Skeletal muscle cell (primary cell): ENCODE results near the gene MRPS27.

ENCODE experiments used
- DNase-seq: peaks from one replicate; pipeline ENCODE4 v3.0.0-alpha.2; 2010; ENCODE audit warnings: low read depth
- H3K4me3 ChIP-seq: 2 replicates; pipeline ENCODE4 v1.5.1; 2011; ENCODE audit warnings: low read depth, mild to moderate bottlenecking, control low read depth, low read length, moderate library complexity

MRPS27 gene

DNA sequence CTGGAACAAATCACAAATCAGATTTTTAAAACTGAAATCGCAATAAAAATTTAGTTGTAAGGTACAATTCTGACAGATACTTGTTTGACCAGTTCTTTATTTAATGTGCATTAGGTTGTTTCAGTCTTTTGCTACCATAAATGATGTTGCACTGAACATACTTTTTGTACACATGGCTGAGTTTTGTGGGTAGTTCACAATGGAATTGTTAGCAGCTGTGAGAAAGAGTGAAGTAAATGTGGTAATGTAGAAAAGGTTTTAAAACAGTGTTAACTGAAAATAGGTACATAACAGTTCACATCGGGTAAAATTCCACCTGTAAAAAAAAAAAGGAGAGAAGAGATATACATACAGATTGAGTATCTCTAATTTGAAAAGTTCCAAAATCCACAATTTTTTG, 25.6 kb downstream of the MRPS27 start:
- H3K4me3 ChIP-seq: no peak overlapping the region
- no peak for DNase-seq

DNA sequence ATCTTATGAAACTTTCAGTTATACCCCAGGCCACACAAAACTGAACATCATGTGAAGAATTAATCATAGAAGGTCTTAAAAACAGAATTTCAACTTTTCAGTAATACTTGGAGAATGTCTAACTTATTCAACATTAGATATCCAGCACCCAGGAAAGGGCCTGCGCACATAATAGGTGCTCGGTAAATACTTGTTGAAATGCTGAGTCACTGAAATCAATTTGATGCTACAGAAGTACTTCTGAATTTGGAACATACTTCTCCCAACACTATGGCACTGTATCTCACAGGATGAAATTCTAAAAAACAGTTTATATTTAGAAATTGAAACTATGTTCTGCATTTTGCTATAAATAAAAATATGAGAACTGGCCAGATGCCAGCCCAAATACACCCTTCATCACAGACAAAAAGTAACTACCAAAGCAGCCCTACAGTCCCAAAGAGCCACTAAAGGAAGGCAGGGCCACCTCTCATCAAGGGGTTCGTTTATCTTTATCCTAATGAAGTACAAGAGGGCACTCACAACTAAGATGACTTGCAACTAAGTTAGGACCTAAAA, 26.5 kb downstream of the MRPS27 start:
- no peak for DNase-seq
- no peak overlapping the region for H3K4me3 ChIP-seq

DNA sequence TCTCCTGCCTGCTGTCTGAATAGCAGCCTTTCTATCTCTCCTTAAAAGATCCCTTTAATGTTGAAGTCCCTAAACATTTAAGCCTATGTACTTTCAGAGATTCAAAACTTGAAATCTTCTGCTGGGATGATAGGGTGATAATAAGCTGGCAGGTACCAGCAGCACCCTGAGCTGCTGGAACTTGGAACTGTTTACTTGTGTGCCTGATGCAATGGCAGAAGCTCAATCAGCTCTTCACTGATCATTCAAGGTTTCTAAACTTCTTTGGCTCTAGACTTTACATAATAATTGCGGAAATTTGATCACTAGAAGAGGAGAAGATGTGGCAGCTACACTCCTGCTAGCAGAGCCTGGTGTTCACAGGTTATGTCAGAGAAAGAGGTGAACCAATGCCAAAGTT, 27.6 kb downstream of the MRPS27 start:
- no peak for DNase-seq
- H3K4me3 ChIP-seq: no peak overlapping the region

DNA sequence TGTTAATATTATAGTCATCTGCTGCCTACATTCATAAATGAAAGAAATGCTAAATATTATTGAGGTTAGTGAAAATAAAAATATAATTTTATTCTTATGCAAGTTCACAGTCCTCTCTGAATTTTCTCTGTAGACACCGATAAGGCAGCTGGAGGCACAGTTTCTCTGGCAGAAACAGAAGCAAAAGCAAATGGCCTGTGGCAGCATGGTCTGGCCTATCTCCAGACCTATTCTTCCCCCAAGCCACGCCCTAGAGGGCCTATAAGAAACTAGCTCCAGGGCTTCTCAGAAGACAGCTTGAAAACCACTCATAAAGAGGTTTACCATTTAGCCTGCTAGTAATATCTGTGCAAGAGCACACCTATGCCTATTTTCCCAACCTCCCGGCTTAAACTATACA, 28.4 kb downstream of the MRPS27 start:
- no peak for DNase-seq
- no peak overlapping the region for H3K4me3 ChIP-seq

DNA sequence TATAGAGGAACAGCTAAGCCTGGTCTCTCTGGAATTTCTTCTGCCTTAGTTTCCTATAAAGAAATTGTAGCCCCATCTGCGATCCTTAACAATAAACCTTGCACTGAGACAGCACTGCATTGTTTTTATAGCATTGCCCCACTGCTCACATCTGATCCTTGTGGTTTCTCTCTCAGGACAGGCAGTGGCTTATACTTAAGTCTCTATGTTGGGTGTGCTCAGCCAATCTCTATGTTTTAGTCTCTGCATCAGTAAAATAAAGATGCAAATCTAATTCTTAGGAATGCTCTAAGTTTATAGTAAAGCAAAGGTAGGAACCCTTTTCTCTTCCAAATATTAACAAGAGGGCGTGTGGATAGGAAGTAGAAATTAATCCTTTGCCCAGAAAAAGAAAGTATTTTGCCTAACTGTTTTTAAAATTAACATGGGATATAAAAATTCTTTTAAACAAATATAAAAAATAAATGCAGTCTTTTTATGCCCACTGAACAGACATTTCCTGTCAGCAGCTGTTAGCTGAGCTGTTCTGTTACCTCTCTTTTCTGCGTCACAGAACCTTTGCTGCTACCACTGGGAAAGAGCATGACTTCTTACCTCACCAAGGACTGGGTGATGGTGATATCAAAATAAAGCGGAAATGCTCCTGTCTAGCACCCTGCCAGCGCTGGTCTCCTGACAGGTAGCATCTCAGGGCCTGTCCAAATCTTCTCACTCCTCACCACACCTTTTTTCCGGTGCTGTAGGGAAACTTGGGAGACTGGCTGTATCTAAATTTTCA, 29.5 kb downstream of the MRPS27 start:
- H3K4me3 ChIP-seq: no peak overlapping the region
- peak; percentile 29 for DNase-seq

DNA sequence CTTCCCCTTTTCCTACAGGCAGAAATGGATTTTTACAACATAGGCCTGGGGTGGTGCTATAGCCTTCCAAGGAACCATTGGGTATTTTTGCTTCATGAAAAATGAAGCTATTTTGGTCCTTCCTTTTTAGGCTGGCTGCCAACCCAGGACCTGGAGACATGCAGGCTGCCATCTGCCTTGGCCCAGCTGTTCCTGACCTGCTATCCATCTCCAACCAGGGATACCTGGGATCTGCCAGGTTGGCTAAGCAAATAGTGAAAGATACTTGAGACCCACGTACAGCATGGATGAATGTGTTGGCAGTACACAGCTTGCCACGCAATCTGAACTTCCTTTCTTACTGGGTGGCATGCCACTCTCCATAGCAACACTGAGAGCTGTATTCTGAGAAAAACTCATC, 31.1 kb downstream of the MRPS27 start:
- no peak for DNase-seq

DNA sequence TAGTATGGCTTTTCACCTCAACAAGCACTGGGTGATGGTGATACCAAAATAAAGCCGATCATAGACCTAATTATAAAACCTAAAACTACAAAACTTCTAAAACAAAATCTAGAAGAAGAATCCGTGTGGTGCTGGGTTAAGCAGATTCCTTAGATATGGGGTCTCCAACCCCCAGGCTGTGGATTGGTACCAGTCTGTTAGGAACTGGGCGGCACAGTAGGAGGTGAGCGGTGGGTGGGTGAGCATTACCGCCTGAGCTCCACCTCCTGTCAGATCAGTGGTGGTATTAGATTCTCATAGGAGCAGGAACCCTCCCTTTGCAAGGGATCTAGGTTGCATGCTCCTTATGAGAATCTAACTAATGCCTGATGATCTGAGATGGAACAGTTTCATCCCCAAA, 33.2 kb downstream of the MRPS27 start:
- DNase-seq: no peak
- H3K4me3 ChIP-seq: no peak overlapping the region

More for the DNA sequence above, 31.1 kb downstream of the MRPS27 start:
- no peak overlapping the region for H3K4me3 ChIP-seq

DNA sequence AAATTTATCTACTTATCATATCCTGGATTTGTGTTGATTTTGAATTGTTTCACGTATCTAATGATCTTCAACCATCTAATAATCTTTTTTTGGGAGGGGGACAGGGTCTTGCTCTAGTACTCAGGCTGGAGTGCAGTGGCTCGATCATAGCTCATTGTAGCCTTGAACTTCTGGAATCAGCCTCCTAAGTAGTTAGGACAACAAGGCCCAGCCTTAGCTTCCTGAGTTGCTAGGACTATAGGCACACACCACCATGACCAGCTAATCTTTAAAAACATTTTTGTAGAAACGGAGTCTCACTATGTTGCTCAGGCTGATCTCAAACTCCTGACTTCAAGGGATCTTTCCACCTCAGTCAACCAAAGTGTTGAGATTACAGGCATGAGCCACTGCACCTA, 34.6 kb downstream of the MRPS27 start:
- H3K4me3 ChIP-seq: no peak overlapping the region
- DNase-seq: no peak

DNA sequence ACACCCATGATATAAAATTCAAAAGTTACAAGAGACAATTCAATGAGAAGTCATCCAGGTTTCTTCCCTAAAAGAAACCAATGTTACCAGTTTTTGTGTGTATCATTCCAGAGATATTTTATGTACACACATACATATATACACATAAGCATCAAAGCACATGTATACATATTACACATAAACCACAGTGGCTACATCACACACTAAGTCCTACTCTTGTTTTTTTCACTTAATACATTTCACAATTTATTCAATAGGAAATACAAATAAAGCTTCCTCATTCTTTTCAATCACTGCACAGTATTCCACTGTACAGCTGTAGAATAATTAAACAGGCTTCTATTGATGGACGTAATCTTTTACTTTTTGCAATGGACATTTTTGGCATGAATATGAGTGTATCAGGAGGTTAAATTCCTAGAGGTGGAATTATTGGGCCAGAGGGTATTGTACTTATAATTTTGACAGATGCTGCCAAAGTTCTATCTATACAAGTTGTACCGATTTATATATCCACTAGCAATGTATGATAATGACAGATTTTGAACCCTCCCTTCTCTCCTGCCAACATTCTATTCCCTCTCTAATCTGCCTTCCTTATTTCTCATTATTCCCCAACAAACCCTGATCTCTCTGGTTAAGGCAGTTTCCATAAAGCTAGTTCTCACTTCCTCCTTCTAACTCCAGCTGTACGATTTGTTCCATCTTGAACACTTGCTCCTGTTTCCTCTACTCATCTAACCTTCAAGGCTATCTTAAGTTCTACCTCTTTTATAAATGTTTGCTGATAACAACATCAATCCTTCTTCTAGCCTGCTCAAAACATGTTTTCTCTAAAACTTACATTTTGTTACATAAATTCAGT, 35.2 kb downstream of the MRPS27 start:
- H3K4me3 ChIP-seq: no peak overlapping the region
- no peak for DNase-seq

DNA sequence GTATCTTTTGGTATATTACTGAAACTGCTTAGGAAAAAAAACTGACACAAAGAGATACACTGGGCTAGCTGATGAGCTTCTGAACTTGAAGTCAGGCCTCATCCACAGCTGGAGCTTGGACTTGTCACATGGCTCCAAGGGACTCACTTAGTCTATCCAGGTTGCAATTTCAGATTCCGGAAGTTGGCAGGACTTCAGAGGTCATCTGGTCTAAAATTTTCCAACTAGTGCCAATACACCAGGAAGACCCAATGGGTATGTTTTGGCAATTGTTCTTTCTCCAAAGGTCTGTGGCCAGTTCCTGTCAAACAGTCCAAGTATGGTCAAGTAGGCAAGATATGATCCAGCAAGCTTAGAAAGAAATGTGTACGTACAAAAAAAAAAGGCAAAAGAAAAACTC, 36.7 kb downstream of the MRPS27 start:
- no peak overlapping the region for H3K4me3 ChIP-seq
- DNase-seq: no peak

DNA sequence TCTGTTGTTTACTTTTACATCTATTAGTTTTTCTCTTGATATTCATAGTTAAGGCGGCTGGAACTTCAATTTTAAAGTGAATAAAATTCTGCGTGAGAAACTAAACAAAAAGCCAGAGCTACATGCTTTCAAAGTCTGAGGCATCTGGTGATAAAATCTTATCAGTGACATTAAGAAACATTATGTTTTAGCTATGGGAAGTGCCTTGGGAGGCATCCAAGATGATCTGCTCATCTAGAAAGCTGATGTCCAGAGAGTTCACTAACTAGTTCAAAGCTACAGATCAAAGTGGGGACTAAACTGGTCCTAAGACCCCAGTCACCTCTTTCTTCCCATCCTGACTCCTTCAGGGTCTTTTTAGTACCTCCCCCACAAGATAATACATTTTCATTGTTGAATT, 37.2 kb downstream of the MRPS27 start:
- DNase-seq: no peak

DNA sequence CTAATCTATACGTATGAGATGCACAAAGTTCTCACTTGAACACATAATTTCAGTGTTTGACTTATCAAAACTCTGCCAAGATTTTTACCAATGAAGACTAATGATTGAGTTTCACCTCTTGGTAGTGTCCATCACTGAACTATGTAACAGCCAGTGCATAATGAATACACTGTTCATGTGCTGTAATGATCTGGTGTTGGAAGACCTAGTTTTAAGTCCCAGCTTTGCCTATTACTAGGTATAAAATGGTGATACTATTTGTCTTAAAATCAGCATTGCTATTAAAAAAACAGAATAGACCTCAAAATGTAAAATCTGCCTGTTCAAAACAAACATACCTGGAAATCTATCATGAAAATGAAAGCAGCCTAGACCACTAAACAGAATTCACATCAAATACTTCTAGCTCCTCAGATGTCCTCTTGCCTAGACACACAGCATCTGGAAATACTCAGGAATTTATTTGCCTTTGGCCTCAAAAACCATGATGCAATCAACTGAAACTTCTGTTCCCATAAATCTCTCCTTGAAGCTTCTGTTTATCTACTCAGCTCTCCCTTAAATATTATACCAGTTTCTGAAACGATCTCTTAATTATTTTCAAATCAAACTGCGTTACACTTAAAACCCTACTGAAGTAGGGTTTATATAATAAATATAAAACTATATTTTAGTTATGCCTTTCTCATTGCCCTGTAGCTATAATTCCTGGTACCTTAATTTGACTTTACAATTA, 38.1 kb downstream of the MRPS27 start:
- H3K4me3 ChIP-seq: no peak overlapping the region
- DNase-seq: peak; percentile 81

More for the DNA sequence above, 37.2 kb downstream of the MRPS27 start:
- no peak overlapping the region for H3K4me3 ChIP-seq

DNA sequence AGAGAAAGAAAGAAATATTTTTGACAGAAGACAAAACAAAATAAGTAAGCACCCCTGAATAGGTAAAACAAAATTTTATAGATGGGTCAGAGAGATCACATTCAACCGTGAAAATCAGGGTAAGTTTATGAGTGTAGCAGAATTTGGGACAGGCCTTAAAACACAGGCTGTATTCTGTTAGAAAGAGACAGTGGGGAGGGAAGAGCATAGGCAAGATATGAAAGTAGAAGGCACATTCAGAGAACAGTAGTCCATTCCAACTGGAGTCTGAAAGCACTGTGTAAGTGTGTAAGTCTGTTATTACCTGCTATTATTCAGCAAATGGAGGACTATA, 38.6 kb downstream of the MRPS27 start:
- H3K4me3 ChIP-seq: no peak overlapping the region
- DNase-seq: no peak

DNA sequence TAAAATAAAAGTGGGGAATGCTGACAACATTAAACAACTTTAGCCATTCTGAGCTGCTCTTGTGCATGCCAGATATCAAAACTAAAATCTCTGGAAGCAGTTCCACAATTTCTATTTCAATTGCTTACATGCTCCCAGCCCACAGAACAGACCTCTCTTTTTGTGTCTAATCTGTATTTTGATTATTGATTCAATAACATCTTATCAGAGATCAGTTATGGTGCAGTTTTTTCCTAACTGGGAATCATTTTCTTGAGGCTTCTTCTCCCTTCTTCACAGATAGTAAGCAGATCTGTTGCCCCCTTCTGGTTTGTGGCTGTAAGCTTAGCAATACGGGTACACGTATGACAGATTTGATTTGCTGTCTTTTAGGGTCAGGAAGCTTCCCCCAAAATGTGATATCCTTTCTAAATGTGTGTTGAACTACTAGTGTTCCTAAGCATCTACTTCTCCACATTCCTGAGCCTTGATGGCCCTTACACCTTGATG, 39.4 kb downstream of the MRPS27 start:
- H3K4me3 ChIP-seq: no peak overlapping the region
- DNase-seq: peak; percentile 36

DNA sequence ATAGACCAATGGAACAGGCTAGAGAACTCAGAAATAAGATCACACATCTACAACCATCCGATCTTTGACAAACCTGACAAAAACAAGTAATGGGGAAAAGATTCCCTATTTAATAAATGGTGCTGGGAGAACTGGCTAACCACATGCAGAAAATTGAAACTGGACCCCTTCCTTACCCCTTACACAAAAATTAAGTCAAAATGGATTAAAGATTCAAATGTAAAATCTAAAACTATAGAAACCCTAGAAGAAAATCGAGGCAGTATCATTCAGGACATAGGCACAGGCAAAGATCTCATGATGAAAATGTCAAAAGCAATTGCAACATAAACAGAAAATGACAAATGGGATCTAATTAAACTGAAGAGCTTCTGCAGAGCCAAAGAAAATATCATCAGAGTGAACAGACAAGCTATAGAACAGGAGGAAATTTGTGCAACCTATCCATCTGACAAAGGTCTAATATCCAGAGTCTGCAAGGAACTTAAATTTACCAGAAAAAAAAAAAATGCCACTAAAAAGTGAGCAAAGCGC, 43.8 kb downstream of the MRPS27 start:
- no peak overlapping the region for H3K4me3 ChIP-seq
- no peak for DNase-seq

DNA sequence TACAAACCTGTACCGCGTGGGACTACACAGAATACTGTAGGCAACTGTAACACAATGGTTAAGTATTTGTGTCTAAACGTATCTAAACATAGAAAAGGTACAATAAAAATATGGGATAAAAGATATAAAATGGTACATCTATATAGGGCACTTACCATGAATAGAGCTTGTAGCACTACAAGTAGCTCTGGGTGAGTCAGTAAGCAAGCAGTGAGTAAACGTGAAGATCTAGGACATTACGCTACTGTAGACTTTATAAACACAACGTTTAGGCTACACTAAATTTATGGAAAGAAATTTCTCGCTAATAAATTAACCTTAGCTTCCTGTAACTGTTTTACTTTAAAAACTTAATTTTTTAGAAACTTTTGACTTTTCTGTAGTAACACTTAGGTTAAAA, 46.5 kb downstream of the MRPS27 start:
- no peak for DNase-seq
- no peak overlapping the region for H3K4me3 ChIP-seq

DNA sequence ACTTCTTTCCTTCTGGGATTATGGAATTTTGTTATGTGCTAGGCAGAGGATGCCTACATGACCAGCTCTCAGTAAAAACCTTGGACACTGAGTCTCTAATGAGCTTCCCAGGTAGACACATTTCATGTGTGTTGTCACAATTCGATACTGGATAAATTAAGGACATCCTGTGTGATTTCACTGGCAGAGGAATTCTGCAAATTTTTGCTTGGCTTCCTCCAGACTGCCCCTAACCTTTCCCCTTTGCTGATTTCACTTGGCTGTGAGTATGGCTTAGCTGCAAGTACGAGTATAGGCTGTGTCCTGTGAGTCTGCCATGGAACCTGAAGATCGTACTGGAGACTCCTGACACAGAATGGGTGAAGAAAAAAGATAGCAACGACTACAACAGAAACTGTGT, 47.6 kb downstream of the MRPS27 start:
- no peak overlapping the region for H3K4me3 ChIP-seq
- DNase-seq: no peak

DNA sequence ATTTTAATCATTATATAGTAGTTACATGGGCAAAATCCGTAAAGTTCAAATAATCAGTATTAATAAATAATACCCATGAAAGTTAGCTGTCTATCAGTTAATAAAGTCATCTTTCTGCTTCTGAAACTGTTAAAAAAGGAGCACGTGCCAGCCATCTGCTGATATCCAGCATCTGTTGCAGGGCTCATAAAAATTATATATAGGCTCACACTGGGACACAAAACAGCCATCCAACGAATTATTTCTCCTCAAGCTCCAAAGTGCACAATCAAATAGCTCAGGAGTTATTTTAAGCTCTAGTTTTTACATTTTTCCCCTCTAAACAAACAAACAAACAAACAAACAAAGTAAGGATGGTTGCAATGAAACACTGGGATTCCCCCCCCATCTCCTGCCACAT, 48.3 kb downstream of the MRPS27 start:
- H3K4me3 ChIP-seq: no peak overlapping the region
- no peak for DNase-seq

DNA sequence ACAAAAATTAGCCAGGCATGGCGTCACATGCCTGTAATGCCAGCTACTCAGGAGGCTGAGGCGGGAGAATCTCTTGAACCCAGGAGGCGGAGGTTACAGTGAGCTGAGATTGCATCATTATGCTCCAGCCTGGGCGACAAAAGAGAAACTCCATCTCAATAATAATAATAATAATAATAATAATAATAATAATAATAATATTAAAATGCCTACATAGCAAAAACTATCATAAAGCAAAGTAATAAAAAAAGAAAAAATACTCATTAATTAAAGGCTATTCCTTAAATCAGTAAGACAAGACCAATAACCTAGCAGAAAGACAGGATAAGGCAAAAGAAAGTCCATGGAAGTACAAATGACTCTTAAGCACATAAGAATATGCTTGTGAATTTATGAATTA, 50.0 kb downstream of the MRPS27 start:
- no peak overlapping the region for H3K4me3 ChIP-seq

DNA sequence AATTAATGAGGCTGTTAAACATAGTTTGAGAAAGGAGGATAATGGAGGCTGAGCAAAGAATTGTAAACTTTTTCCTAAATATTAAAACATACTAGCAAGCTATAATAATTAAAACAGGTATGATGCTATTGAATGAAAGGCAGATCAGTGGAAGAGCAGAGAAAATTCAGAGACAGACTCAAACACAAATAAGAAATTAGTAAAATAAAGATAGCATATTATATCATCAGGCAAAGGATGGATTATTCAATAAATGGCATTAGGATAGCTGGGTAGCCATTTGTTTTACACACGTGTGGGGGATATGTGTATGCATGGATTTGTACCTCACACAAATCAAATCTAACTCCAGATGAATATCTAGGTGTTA, 50.6 kb downstream of the MRPS27 start:
- no peak overlapping the region for H3K4me3 ChIP-seq
- DNase-seq: no peak

More for the DNA sequence above, 50.0 kb downstream of the MRPS27 start:
- DNase-seq: no peak
